ENCODE data around the gene SLC38A9. TPM values are rescaled to one million over a fixed set of nuclear protein-coding genes. Genes with fewer than 3 reads are reported as not detected.

The SLC38A9 gene
- polyA plus RNA-seq, 1 donor (not counting 4 experiments of a cell fraction or from before 2014, with no cell fraction given): 43.3 TPM

GRCh38 chr5:55694152-55694830 lies 17.8 kb downstream of the SLC38A9 start:
- Histone ChIP-seq H3K27me3 (ENCODE audit: control insufficient read depth, extremely low read depth, insufficient read depth, low read length) (no peaks in the 10 kb centered on the region), H3K4me2 (ENCODE audit: control insufficient read depth, extremely low read depth, insufficient read depth, low read depth, low read length) (no peak overlapping the region), H3K9me1 (ENCODE audit: control insufficient read depth, extremely low read depth, insufficient read depth, low read length) (no peaks in the 10 kb centered on the region), H3K4me1 (ENCODE audit: control insufficient read depth, extremely low read depth, insufficient read depth, low read length) (no peaks in the 10 kb centered on the region), H3K9ac (ENCODE audit: control insufficient read depth, extremely low read depth, insufficient read depth, low read length) (no peak overlapping the region), H3K27ac (ENCODE audit: control insufficient read depth, insufficient read depth, low read length) (no peak overlapping the region), H3K9me3 (ENCODE audit: control insufficient read depth, low read depth, low read length) (no peaks in the 10 kb centered on the region), H4K20me1 (ENCODE audit: control insufficient read depth, extremely low read depth, insufficient read depth, low read length) (no peaks in the 10 kb centered on the region), H3K79me2 (ENCODE audit: control insufficient read depth, insufficient read depth, low read length) (no peaks in the 10 kb centered on the region), H3K36me3 (ENCODE audit: control insufficient read depth in 2 of 2, extremely low read depth in 1 of 2, insufficient read depth in 2 of 2, low read length in 2 of 2) (no peaks in the 10 kb centered on the region), H3K4me3 (ENCODE audit: control insufficient read depth in 2 of 3, extremely low read depth in 1 of 3, insufficient read depth in 2 of 3, low read depth in 1 of 3, low read length in 3 of 3) (no peak overlapping the region), H2AFZ (ENCODE audit: control insufficient read depth, low read length) (no peak overlapping the region)
- DNase-seq (ENCODE audit: low read depth, low spot score): no peak
- dilution Hi-C loops (cut with MboI; ENCODE audit: extremely low pct_ligation_motif_present, low sequenced_read_pairs): no loop called here
- peak; percentile 13 for FAIRE-seq
- TF ChIP-seq EZH2 (IDR thresholded peaks at IDR 0.05; ENCODE audit: low read length) (no peak), CTCF (optimal IDR thresholded peaks at IDR 0.05 in 1 of 3, IDR thresholded peaks at IDR 0.05 in 1 of 3, conservative IDR thresholded peaks at IDR 0.05 in 1 of 3; ENCODE audit: extremely low read depth in 1 of 3, insufficient read depth in 2 of 3, low read length in 3 of 3) (peak; percentile 18 to 45 (median 23))

GRCh38 chr5:55692509-55692908 lies 19.6 kb downstream of the SLC38A9 start:
- DNase-seq (ENCODE audit: low read depth, low spot score) (no peak), FAIRE-seq (no peak)
- Histone ChIP-seq H4K20me1 (ENCODE audit: control insufficient read depth, extremely low read depth, insufficient read depth, low read length) (no peaks in the 10 kb centered on the region), H3K4me3 (ENCODE audit: control insufficient read depth in 2 of 3, extremely low read depth in 1 of 3, insufficient read depth in 2 of 3, low read depth in 1 of 3, low read length in 3 of 3) (no peak overlapping the region), H3K36me3 (ENCODE audit: control insufficient read depth in 2 of 2, extremely low read depth in 1 of 2, insufficient read depth in 2 of 2, low read length in 2 of 2) (no peaks in the 10 kb centered on the region), H3K9me3 (ENCODE audit: control insufficient read depth, low read depth, low read length) (no peaks in the 10 kb centered on the region), H3K9me1 (ENCODE audit: control insufficient read depth, extremely low read depth, insufficient read depth, low read length) (no peaks in the 10 kb centered on the region), H3K27me3 (ENCODE audit: control insufficient read depth, extremely low read depth, insufficient read depth, low read length) (no peaks in the 10 kb centered on the region), H3K79me2 (ENCODE audit: control insufficient read depth, insufficient read depth, low read length) (no peaks in the 10 kb centered on the region), H3K4me2 (ENCODE audit: control insufficient read depth, extremely low read depth, insufficient read depth, low read depth, low read length) (no peak overlapping the region), H3K9ac (ENCODE audit: control insufficient read depth, extremely low read depth, insufficient read depth, low read length) (no peak overlapping the region), H2AFZ (ENCODE audit: control insufficient read depth, low read length) (no peak overlapping the region), H3K4me1 (ENCODE audit: control insufficient read depth, extremely low read depth, insufficient read depth, low read length) (no peaks in the 10 kb centered on the region), H3K27ac (ENCODE audit: control insufficient read depth, insufficient read depth, low read length) (no peak overlapping the region)
- no peak for TF ChIP-seq EZH2 (IDR thresholded peaks at IDR 0.05; ENCODE audit: low read length)
- no peak for TF ChIP-seq CTCF (optimal IDR thresholded peaks at IDR 0.05 in 1 of 3, IDR thresholded peaks at IDR 0.05 in 1 of 3, conservative IDR thresholded peaks at IDR 0.05 in 1 of 3; ENCODE audit: extremely low read depth in 1 of 3, insufficient read depth in 2 of 3, low read length in 3 of 3)
- dilution Hi-C loops (cut with MboI; ENCODE audit: extremely low pct_ligation_motif_present, low sequenced_read_pairs): no loop called here

Measured in keratinocyte (primary cell).